NT2/D1 (cell line): ENCODE data around the gene LRRC52.

Experiments
- SUZ12 ChIP-seq: IDR thresholded peaks from 2 replicates; pipeline ENCODE4 v1.6.1; 2011; ENCODE audit not compliant: insufficient read length, insufficient read depth; ENCODE audit errors: extremely low read depth
- YY1 ChIP-seq: IDR thresholded peaks from 2 replicates; pipeline ENCODE4 v1.6.1; 2011; ENCODE audit not compliant: insufficient read length, insufficient read depth

- TF ChIP-seq SUZ12 = no peak
- no peak for TF ChIP-seq YY1
Observed at GRCh38 chr1:165536016-165536415, 7.8 kb upstream of the LRRC52 start.
